Measurements from ENCODE around the gene GAS2L1.

GRCh38 chr22:29331658-29332300 lies 25.3 kb downstream of the GAS2L1 start:
- TF ChIP-seq POLR2AphosphoS5 (IDR thresholded peaks at IDR 0.05; ENCODE audit: borderline replicate concordance, low read depth, low read length) (no peak), EZH2 (IDR thresholded peaks at IDR 0.05) (no peak)
